Measurements from ENCODE around the gene MEGF6. TPM values are rescaled to one million over a fixed set of nuclear protein-coding genes. Genes with fewer than 3 reads are reported as not detected.

The MEGF6 gene
- total and polyA plus RNA-seq, 8 donors = 40.6 to 108 (median 51.5) TPM

GRCh38 chr1:3544040-3544977 lies 67.0 kb downstream of the MEGF6 start:
- Histone ChIP-seq H3K9me3 (no peaks in the 10 kb centered on the region), H3K27ac (no peak overlapping the region), H3K27me3 (no peaks in the 10 kb centered on the region), H3K4me3 (no peak overlapping the region), H3K4me1 (peaks cover 9 to 27% of the 10 kb centered on the region in 2 donors), H3K36me3 (no peaks in the 10 kb centered on the region)
- DNase-seq (no peak), ATAC-seq (no peak)
- intact Hi-C loops (cut with DNase I) = no loop called here
- TF ChIP-seq, protein P1, sequence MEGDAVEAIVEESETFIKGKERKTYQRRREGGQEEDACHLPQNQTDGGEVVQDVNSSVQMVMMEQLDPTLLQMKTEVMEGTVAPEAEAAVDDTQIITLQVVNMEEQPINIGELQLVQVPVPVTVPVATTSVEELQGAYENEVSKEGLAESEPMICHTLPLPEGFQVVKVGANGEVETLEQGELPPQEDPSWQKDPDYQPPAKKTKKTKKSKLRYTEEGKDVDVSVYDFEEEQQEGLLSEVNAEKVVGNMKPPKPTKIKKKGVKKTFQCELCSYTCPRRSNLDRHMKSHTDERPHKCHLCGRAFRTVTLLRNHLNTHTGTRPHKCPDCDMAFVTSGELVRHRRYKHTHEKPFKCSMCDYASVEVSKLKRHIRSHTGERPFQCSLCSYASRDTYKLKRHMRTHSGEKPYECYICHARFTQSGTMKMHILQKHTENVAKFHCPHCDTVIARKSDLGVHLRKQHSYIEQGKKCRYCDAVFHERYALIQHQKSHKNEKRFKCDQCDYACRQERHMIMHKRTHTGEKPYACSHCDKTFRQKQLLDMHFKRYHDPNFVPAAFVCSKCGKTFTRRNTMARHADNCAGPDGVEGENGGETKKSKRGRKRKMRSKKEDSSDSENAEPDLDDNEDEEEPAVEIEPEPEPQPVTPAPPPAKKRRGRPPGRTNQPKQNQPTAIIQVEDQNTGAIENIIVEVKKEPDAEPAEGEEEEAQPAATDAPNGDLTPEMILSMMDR (IDR thresholded peaks at IDR 0.05) = no peak

DNA sequence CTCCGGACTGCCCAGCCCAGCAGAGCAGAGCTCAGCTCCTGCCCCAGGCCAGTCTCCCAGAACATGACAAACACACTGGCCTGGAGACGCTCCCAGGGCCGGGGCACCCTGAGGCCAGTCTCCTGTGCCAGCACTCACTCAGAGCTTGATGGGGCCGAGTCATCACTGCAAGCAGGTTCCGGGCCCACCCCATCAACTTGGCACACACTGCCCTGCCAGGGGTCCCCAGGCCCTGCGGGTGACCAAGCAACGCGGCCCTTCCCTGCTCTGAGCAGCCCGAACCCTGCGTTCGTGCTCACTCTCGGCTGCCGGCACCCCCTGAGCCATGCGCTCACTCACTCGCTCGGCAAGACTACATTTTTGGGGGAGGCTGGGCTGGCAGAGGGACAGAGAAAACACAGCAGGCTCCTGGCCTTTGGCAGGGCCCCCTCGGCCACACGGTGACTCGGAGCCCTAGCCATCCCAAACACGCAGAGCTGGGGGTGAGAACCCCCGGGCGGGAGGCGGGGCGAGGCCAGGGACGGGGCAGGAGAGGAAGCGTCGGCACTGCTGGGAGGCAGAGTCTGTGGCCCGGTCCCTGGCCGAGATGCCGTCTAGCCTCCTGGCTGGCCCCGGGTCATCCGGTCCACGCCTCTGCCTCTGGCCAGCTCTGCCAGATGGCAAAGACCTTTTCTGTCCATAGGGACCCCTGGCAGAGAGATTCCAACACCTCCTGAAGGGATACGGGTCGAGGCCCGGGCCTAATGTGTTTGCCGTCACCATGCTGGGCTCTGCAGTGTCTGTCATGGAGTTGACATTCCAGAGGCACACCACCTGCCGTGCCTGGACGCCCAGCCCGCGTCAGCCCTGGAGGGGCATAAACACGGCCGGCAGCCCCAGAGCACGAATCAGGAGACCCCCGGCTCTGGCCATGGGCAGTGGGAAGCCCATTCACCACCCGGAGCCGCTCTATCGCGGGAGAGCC lies 68.0 kb downstream of the MEGF6 start:
- ATAC-seq (peak; percentile 7), DNase-seq (no peak)
- no peaks in the 10 kb centered on the region for H3K27me3 ChIP-seq
- intact Hi-C loops (cut with DNase I) = no loop called here
- TF ChIP-seq, protein P1 (IDR thresholded peaks at IDR 0.05) = no peak
- H3K4me3 ChIP-seq = no peak overlapping the region
- peaks cover 9 to 27% of the 10 kb centered on the region in 2 donors for H3K4me1 ChIP-seq
- peak overlapping the region in 1 of 2 donors; percentile 23 for H3K27ac ChIP-seq
- H3K36me3 ChIP-seq = no peaks in the 10 kb centered on the region
- no peaks in the 10 kb centered on the region for H3K9me3 ChIP-seq

GRCh38 chr1:3542676-3543075 lies 68.6 kb downstream of the MEGF6 start:
- peaks cover 9 to 26% of the 10 kb centered on the region in 2 donors for H3K4me1 ChIP-seq
- no peaks in the 10 kb centered on the region for H3K9me3 ChIP-seq
- intact Hi-C loops (cut with DNase I) = no loop called here
- no peak for ATAC-seq
- no peak overlapping the region for H3K4me3 ChIP-seq
- TF ChIP-seq, protein P1 (IDR thresholded peaks at IDR 0.05) = no peak
- H3K27ac ChIP-seq = peak overlapping the region in 1 of 2 donors; percentile 23
- DNase-seq = no peak
- no peaks in the 10 kb centered on the region for H3K27me3 ChIP-seq
- H3K36me3 ChIP-seq = no peaks in the 10 kb centered on the region

- no peak overlapping the region for H3K4me3 ChIP-seq
- ATAC-seq (no peak), DNase-seq (no peak)
- no peak overlapping the region for H3K27ac ChIP-seq
- TF ChIP-seq, protein P1 (IDR thresholded peaks at IDR 0.05) = no peak
- H3K27me3 ChIP-seq = no peaks in the 10 kb centered on the region
- no peaks in the 10 kb centered on the region for H3K36me3 ChIP-seq
- H3K9me3 ChIP-seq = no peaks in the 10 kb centered on the region
- H3K4me1 ChIP-seq = peaks cover 9 to 26% of the 10 kb centered on the region in 2 donors
- intact Hi-C loops (cut with DNase I) = no loop called here
Measured at GRCh38 chr1:3541936-3542335, 69.4 kb downstream of the MEGF6 start.

Data from left lung (tissue), 10 donors.